Right atrium auricular region (tissue), 2 donors: ENCODE measurements around the gene MAPKBP1. TPM values are rescaled to one million over a fixed set of nuclear protein-coding genes. Genes with fewer than 3 reads are reported as not detected.

Experiments used
- DNase-seq: peaks from one replicate; pipeline ENCODE4 v3.0.0-alpha.2; 2019; ENCODE audit warnings: low spot score
- H3K27ac ChIP-seq, 2 donors: fragments of 200-600 bp; sonication (generic); 1 replicate in 1 of 2; 2 replicates in 1 of 2; pipeline ENCODE4 v1.5.1; 2016 to 2019
- H3K27me3 ChIP-seq, 2 donors: fragments of 200-600 bp; sonication (generic); one replicate each; pipeline versions ENCODE4 v1.5.1 to v1.6.0; 2017 to 2019
- H3K36me3 ChIP-seq: fragments of 200-600 bp; sonication (generic); one replicate; pipeline ENCODE4 v1.5.1; 2016
- H3K4me1 ChIP-seq, 2 donors: fragments of 200-600 bp; sonication (generic); one replicate each; pipeline versions ENCODE4 v1.5.1 to v1.6.0; 2017 to 2019
- H3K4me3 ChIP-seq, 2 donors: fragments of 200-600 bp; sonication (generic); 1 replicate in 1 of 2; 2 replicates in 1 of 2; pipeline ENCODE4 v1.5.1; 2017 to 2019; ENCODE audit warnings: mild to moderate bottlenecking in 1 of 2, moderate library complexity in 1 of 2
- H3K9me3 ChIP-seq, 2 donors: fragments of 200-600 bp; sonication (generic); one replicate each; pipeline ENCODE4 v1.5.1; 2019
- CTCF ChIP-seq, 2 donors: fragments of 200-600 bp; sonication (generic); IDR thresholded peaks; one replicate each; pipeline ENCODE4 v1.5.1; 2019; ENCODE audit warnings: antibody characterized with exemption in 2 of 2
- total RNA-seq, 2 donors: library from RNA; depleted of rRNA; stranded (reverse); fragments of >200 nt; gene quantifications; one replicate each; pipeline ENCODE4 v1.1.0, GENCODE V29; 2016

Gene MAPKBP1
- total RNA-seq, 2 donors from 2014 or later = 10.5 TPM

- no peaks in the 10 kb centered on the region for H3K9me3 ChIP-seq
Observed at GRCh38 chr15:41832875-41833274, 58.6 kb downstream of the MAPKBP1 start.

DNA sequence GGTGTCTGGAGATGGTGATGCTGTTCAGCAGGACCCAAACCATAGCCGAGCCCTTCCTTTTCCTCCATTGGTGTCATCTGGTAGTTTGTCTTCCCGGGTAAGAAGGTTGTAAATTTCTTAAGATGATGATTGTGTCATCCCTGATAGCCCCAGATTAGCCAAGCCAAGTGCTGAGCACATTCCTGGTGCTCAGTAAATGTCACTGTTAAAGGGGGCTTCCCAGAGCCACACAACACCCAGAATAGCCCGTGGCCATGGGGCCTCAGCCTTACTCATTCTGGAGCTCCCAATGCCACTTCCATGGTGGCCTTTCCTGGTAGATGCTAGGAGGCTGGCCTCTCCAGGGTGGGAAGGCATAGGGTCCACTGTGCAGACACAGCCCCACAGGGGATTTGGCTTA, 59.8 kb downstream of the MAPKBP1 start:
- TF ChIP-seq CTCF (IDR thresholded peaks at IDR 0.05) = no peak
- H3K4me3 ChIP-seq = no peak overlapping the region
- H3K4me1 ChIP-seq = peaks cover 0 to 15% of the 10 kb centered on the region in 2 donors
- H3K27ac ChIP-seq = no peak overlapping the region
- H3K36me3 ChIP-seq = peaks cover 5% of the 10 kb centered on the region
- H3K9me3 ChIP-seq = no peaks in the 10 kb centered on the region
- no peaks in the 10 kb centered on the region for H3K27me3 ChIP-seq
- DNase-seq = no peak

More at GRCh38 chr15:41832875-41833274, 58.6 kb downstream of the MAPKBP1 start:
- TF ChIP-seq CTCF (IDR thresholded peaks at IDR 0.05) = no peak
- H3K27ac ChIP-seq = no peak overlapping the region
- H3K4me1 ChIP-seq = peaks cover 0 to 22% of the 10 kb centered on the region in 2 donors
- DNase-seq = no peak
- H3K27me3 ChIP-seq = no peaks in the 10 kb centered on the region
- no peak overlapping the region for H3K4me3 ChIP-seq
- H3K36me3 ChIP-seq = peaks cover 5% of the 10 kb centered on the region

DNA sequence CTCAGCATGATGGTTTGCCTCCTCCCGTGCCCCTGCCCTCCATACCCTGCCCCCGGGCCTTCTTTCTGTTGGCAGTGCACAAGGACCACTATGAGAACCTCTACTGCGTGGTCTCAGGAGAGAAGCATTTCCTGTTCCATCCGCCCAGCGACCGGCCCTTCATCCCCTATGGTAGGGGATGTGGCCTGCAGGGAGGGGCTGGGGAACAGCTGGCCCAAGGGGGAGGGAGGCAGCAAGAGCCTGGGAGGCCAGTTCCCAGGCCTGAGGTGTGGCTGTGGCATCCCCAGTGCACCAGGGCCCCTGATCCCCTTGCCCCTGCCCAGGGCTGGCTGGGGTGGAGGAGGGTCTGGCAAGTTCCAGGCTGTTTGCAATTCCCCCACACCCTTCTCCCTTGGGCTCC, 61.8 kb downstream of the MAPKBP1 start:
- Histone ChIP-seq H3K36me3 (peaks cover 12% of the 10 kb centered on the region), H3K9me3 (no peaks in the 10 kb centered on the region), H3K4me3 (no peak overlapping the region), H3K27me3 (no peaks in the 10 kb centered on the region), H3K4me1 (peaks cover 0 to 8% of the 10 kb centered on the region in 2 donors), H3K27ac (no peak overlapping the region)
- no peak for TF ChIP-seq CTCF (IDR thresholded peaks at IDR 0.05)
- DNase-seq = no peak

DNA sequence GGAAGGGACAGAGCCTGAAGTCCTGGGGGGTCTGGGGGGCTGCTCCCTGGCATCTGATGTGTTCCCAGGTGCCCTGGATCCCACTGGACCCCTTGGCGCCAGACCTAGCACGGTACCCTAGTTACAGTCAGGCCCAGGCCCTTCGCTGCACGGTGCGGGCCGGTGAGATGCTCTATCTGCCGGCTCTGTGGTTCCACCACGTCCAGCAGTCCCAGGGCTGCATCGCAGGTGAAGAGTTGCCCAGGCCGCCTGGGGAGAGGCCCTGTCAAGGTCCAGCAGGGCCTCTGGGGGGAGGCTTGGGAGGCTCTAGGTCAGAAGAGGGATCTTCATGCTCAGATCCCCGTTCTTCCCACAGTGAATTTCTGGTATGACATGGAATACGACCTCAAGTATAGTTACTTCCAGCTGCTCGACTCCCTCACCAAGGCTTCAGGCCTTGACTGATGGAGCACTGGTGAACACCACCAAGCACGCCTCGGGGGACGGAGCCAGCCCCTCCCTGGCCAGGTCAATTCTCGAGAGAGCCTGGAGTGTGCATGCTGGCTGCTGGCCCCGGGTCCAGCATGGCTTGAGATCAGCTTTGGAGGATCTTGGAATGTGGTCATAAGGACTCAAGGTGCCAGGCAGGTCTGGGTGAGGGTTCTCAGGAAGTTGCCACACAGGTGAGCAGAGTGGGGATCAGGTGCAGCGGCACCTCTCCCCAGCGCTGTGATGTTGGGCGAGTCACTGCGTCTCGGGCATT, 62.6 kb downstream of the MAPKBP1 start:
- TF ChIP-seq CTCF (IDR thresholded peaks at IDR 0.05) = no peak
- no peaks in the 10 kb centered on the region for H3K9me3 ChIP-seq
- no peak overlapping the region for H3K27ac ChIP-seq
- H3K27me3 ChIP-seq = no peaks in the 10 kb centered on the region
- H3K4me3 ChIP-seq = no peak overlapping the region
- H3K4me1 ChIP-seq = peaks cover 0 to 8% of the 10 kb centered on the region in 2 donors
- H3K36me3 ChIP-seq = peaks cover 19% of the 10 kb centered on the region
- no peak for DNase-seq

GRCh38 chr15:41838400-41838897, 64.2 kb downstream of the MAPKBP1 start, which contains the start of gene PLA2G4B:
TSS of gene PLA2G4B (plus strand) at chr15:41838847. CDS start at chr15:41838914, 67 bp downstream.
- no peaks in the 10 kb centered on the region for H3K4me1 ChIP-seq
- H3K4me3 ChIP-seq = no peak within 1 kb of the TSS
- H3K27ac ChIP-seq = no peak within 1 kb of the TSS
- TF ChIP-seq CTCF (IDR thresholded peaks at IDR 0.05) = no peak
- no peak for DNase-seq
- peaks cover 19% of the 10 kb centered on the region for H3K36me3 ChIP-seq
- no peaks in the 10 kb centered on the region for H3K9me3 ChIP-seq
- H3K27me3 ChIP-seq = no peaks in the 10 kb centered on the region
